ENCODE measurements around the gene PPP1R10.

PPP1R10 gene

DNA sequence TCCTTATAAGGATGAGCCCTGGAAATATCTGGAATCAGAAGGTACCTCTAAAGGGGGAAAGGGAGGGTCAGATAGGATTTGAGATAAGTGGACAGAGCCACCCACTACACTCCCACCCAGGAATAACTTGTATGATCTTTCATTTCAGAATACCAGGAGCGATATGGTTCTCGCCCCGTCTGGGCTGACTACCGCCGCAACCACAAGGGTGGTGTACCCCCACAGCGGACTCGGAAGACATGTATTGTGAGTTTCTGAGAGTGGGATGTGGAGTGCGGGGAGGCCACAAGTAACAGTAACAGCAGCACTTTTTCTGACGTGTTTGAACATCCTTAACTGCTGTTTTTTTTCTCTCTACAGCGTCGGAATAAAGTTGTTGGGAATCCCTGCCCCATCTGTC lies 2.5 kb upstream of the PPP1R10 start:
- no peak for DNase-seq (ENCODE audit: low spot score)

DNA sequence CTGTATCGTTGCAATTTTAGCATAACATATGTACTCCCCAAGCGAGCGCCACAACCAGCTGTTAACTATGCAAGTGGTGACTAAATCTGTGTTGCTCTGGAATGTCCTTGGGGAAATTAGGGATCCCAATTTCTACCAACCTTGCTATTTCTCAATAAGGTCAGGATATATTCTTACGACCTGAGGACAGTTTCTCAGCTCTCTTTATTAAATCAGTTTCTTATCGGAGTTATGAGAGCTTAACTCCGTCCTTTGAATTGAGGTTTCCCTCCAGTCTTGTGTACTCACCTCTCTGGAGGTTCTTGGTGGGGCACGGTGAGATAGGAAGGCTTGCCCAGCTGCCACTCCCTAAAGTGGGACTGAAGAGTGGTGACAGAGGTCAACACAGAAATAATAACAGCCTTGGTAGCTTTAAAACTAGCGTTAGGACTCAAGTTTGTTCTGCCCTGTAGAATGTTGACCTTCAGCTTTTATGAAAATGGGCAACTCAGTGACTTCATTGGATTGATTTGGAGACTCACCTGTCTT lies 1.3 kb upstream of the PPP1R10 start:
- no peak for DNase-seq (ENCODE audit: low spot score)

GRCh38 chr6:30617565-30618269 lies 674 bp upstream of the PPP1R10 start, which contains the start of gene MRPS18B:
Gene MRPS18B, plus strand, starts transcription at chr6:30617840. Its CDS starts 26 bp downstream, at chr6:30617866.
- peak; percentile 58 for DNase-seq (ENCODE audit: low spot score)

GRCh38 chr6:30615958-30616810 lies 859 bp downstream of the PPP1R10 start:
- DNase-seq (ENCODE audit: low spot score): no peak

- no peak for DNase-seq (ENCODE audit: low spot score)
These were observed 1.7 kb downstream of the PPP1R10 start for GRCh38 chr6:30615219-30615957.

DNA sequence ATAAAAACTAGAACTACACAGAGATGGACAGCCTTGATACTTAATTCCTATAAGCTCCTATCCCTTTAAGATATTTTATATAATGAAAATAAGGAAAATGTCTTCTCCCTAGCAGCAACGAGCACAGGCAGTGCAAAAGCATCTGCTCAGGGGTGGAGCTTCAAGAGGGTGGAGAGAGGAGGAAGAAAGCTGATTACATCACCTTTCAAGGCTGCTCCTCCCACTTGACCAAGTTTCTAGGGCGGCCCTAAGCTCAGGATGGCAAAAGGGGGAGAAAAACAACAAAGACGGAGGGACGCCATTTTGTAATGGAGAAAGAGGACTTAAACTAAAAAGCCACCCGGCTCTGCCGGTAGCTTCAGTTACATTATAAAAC lies 2.2 kb downstream of the PPP1R10 start:
- DNase-seq (ENCODE audit: low spot score): peak; percentile 47

- no peak for DNase-seq (ENCODE audit: low spot score)
These were observed 2.8 kb downstream of the PPP1R10 start for GRCh38 chr6:30614044-30614842.

DNA sequence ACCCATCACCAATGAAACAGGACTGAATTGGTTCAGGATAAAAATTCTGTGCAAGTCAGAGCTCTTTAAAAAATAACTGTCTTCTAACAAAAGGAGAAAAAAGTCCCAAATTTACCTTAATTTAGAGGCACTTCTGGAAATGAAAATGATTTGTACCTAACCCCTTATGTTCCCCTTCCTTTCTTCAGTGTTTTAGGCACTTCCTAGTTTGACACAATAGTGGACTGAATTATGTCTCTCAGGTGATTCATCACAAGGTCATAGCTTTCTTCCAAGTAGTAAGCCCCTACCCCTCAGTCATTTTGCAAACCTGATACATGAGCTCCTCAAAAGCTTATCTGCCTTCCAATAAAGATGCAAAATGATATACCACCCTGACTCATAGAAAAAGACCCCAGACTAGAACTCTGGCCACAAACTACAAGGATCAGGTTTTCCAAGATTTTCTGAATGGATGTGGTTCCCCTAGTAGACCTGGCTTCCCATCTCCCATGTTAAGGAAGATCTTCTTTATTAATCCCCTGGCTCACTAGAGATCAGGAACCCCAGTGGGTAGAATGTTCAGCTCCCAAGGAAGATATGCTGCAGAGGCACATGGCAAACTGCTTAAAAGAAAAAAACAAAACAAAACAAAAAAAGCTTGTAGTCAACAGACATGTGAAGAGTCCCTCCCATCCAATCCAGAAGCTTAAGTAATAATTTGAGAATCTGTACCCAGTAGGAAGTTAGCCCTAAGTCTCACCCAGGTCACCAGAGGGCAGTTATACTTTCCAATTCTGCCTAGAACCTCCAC lies 3.6 kb downstream of the PPP1R10 start:
- no peak for DNase-seq (ENCODE audit: low spot score)

GRCh38 chr6:30612687-30613248 lies 4.3 kb downstream of the PPP1R10 start:
- no peak for DNase-seq (ENCODE audit: low spot score)

- DNase-seq (ENCODE audit: low spot score): no peak
These were observed 4.8 kb downstream of the PPP1R10 start for GRCh38 chr6:30612213-30612612.

DNA sequence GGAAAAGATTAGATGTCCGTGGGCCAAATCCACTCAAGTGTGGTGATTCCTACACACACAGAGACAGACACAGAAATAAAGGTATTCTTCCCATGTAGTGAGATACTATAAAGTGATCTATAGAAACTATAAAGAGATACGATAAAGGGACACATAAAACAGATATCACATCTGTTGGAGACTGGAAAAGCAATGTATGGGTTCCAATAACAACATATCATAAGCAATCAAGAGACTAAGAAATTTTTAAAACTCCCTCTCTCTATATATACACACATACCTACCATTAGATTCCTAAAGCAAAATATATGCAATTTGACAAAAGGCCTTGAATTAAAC lies 5.2 kb downstream of the PPP1R10 start:
- DNase-seq (ENCODE audit: low spot score): no peak

GRCh38 chr6:30611150-30611855 lies 5.7 kb downstream of the PPP1R10 start:
- DNase-seq (ENCODE audit: low spot score): no peak

DNA sequence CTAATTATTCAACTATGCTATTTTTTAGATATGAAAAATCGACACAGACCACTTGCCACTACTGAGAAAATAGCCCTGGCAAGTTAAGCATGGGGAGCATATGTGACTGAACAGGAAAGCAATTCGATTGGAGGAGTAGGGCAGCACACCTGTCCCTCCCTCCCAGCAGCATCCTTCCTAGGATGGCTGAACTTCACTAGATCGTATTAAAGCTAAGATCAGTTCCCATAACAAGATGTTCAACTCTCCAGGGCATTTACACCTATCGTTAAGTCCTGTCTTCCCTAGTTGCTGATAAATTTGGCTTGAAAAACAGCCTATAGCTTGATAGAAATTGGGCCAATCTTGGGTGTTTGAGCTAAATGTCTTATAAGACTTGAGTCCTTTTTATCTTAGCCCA lies 7.0 kb downstream of the PPP1R10 start:
- no peak for DNase-seq (ENCODE audit: low spot score)

GRCh38 chr6:30603961-30604360 lies 13.1 kb downstream of the PPP1R10 start:
- no peak for DNase-seq (ENCODE audit: low spot score)

GRCh38 chr6:30601815-30602641 lies 15.0 kb downstream of the PPP1R10 start:
- DNase-seq (ENCODE audit: low spot score): no peak

GRCh38 chr6:30601436-30601814 lies 15.6 kb downstream of the PPP1R10 start:
- DNase-seq (ENCODE audit: low spot score): no peak

DNA sequence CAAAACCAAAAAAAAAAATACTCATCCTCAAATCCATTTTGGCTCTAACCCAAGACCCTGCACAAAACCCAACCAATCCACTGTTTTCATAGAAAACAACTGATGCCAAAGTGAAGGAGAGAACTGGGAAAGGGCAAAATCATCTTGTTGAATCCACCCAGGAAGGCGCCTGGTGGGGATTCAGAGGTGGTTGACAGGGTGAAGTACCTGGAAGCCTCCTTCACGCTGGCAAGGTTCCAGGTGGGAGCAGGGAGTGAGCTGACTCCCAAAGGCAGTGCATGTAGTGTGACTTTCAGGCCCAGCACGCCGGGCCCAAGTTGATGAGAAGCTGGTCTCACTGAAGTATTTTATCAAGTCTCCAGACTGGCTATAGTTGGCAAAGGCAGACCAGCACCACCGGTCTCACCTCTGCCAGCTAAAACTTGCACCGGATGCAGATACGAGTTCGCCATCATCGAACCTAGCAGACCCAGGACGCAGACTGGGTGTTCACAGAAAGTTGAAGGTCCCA lies 16.5 kb downstream of the PPP1R10 start:
- DNase-seq (ENCODE audit: low spot score): no peak

GRCh38 chr6:30599625-30600324 lies 17.3 kb downstream of the PPP1R10 start:
- no peak for DNase-seq (ENCODE audit: low spot score)

All from HuH-7.5 (cell line).